ENCODE measurements around the gene MYO16. TPM values are rescaled to one million over a fixed set of nuclear protein-coding genes. Genes with fewer than 3 reads are reported as not detected.

Gene MYO16
- total RNA-seq, 1 experiment from 2014 or later: not detected

DNA sequence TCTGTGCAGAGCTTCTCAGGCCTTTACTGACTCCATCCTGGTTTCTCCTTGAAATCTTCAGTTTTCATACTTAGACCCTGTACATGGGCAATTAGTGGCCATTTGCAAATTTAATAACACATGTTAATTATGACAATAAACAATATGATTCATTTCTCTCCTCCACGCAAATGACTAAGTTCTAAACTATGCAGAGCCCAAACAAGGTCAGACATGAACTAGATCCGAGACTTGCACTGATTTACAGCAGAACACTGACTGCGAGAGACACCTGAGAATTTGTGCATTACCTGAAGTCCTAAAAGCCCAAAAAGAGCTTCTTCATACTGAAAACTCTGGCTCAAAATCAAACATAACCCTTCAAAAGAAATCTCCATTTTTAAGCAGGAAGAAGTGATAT is 521.8 kb downstream of the MYO16 start:
- Histone ChIP-seq H2BK120ac (ENCODE audit: low read depth, low read length, poor library complexity, severe bottlenecking) (no peak overlapping the region), H3K4ac (ENCODE audit: low read depth, low read length) (no peak overlapping the region), H3K27me3 (ENCODE audit: insufficient read depth, low read length) (no peaks in the 10 kb centered on the region), H2BK12ac (ENCODE audit: insufficient read length, low read depth, low read length) (no peak overlapping the region), H2AFZ (ENCODE audit: low read length) (no peak overlapping the region), H3K4me2 (ENCODE audit: insufficient read depth, insufficient read length, low read length) (no peak overlapping the region), H3K23me2 (ENCODE audit: insufficient read length, low read depth, low read length, poor library complexity, severe bottlenecking) (no peaks in the 10 kb centered on the region), H3K79me2 (ENCODE audit: insufficient read depth, low read length) (no peaks in the 10 kb centered on the region), H2BK5ac (ENCODE audit: insufficient read length, low read length) (no peak overlapping the region), H4K5ac (ENCODE audit: insufficient read length, low read depth, low read length) (no peak overlapping the region), H3K9ac (ENCODE audit: extremely low read depth, insufficient read length, low read length) (no peak overlapping the region), H4K8ac (replicated peaks; ENCODE audit: insufficient read length, low read depth, low read length) (no peak overlapping the region), H4K20me1 (ENCODE audit: control insufficient read depth, insufficient read depth, insufficient read length) (no peaks in the 10 kb centered on the region), H3K14ac (ENCODE audit: insufficient read depth, low read length) (no peak overlapping the region), H2BK15ac (ENCODE audit: low read depth, low read length) (no peak overlapping the region), H3K56ac (ENCODE audit: insufficient read length, low read depth, low read length) (no peak overlapping the region), H3K23ac (ENCODE audit: insufficient read length, low read depth, low read length) (no peak overlapping the region), H3K27ac (ENCODE audit: insufficient read length, low read depth, low read length) (no peak overlapping the region), H2BK20ac (ENCODE audit: low read depth, low read length, poor library complexity, severe bottlenecking) (no peak overlapping the region), H3K4me1 (ENCODE audit: insufficient read depth, low read length) (no peaks in the 10 kb centered on the region), H3K18ac (ENCODE audit: insufficient read length, low read depth, low read length) (no peak overlapping the region), H2AK5ac (ENCODE audit: insufficient read length, low read length) (no peak overlapping the region), H3K79me1 (ENCODE audit: insufficient read depth, low read depth, low read length, poor library complexity, severe bottlenecking) (no peaks in the 10 kb centered on the region), H3K9me3 (ENCODE audit: control insufficient read depth, low read depth, low read length) (no peaks in the 10 kb centered on the region), H4K91ac (ENCODE audit: insufficient read length, low read depth, low read length) (no peak overlapping the region), H3T11ph (ENCODE audit: low read length) (no peak overlapping the region)
- TF ChIP-seq, protein P1, sequence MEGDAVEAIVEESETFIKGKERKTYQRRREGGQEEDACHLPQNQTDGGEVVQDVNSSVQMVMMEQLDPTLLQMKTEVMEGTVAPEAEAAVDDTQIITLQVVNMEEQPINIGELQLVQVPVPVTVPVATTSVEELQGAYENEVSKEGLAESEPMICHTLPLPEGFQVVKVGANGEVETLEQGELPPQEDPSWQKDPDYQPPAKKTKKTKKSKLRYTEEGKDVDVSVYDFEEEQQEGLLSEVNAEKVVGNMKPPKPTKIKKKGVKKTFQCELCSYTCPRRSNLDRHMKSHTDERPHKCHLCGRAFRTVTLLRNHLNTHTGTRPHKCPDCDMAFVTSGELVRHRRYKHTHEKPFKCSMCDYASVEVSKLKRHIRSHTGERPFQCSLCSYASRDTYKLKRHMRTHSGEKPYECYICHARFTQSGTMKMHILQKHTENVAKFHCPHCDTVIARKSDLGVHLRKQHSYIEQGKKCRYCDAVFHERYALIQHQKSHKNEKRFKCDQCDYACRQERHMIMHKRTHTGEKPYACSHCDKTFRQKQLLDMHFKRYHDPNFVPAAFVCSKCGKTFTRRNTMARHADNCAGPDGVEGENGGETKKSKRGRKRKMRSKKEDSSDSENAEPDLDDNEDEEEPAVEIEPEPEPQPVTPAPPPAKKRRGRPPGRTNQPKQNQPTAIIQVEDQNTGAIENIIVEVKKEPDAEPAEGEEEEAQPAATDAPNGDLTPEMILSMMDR (conservative IDR thresholded peaks at IDR 0.05): no peak
- no CpG with 5 or more reads among the region's 3 CpGs for WGBS (ENCODE audit: extremely low coverage, insufficient read length, low lambda C conversion rate)
- Mint-ChIP-seq H3K4me1 (peaks cover 17 to 39% of the 10 kb centered on the region in 2 experiments), H3K4me3 (no peak overlapping the region), H3K27ac (no peak overlapping the region), H3K36me3 (ENCODE audit: insufficient read depth in 1 of 3, low read depth in 3 of 3) (no peaks in the 10 kb centered on the region; a peak in 1 of 7 replicates), H3K27me3 (ENCODE audit: low read depth) (no peaks in the 10 kb centered on the region), H3K9me3 (no peaks in the 10 kb centered on the region)
- DNase-seq: no peak
